DND-41 (cell line): Measurements from ENCODE around the gene GABRG3.

Experiments used
- CTCF ChIP-seq: IDR thresholded peaks from 2 replicates; pipeline ENCODE4 v1.5.1; 2012; ENCODE audit warnings: borderline replicate concordance, low read length, moderate library complexity, mild to moderate bottlenecking; ENCODE audit not compliant: poor library complexity, severe bottlenecking; ENCODE audit errors: extremely low read depth
- EZH2 ChIP-seq: IDR thresholded peaks from 3 replicates; pipeline ENCODE4 v1.6.1; 2012; ENCODE audit warnings: borderline replicate concordance, low read depth, mild to moderate bottlenecking, moderate library complexity, low read length, inconsistent platforms; ENCODE audit not compliant: severe bottlenecking

- no peak for TF ChIP-seq CTCF
- no peak for TF ChIP-seq EZH2
Observed at GRCh38 chr15:27042646-27043045, 71.7 kb downstream of the GABRG3 start.
